HG03521 (cell line): ENCODE data around the gene TBX4.
"Not testable (repeated sequence)": the region's sequence is repeated elsewhere in the genome, so short reads cannot be mapped to it uniquely, and the experiment has no call there.

Experiments used
- ATAC-seq: cut with Tn5 transposase; IDR thresholded peaks from one replicate; pipeline ENCODE4 v1.9.1; 2021; ENCODE audit warnings: mild to moderate bottlenecking, moderate library complexity; ENCODE audit not compliant: unreplicated experiment

The TBX4 gene

GRCh38 chr17:61427567-61427966 lies 24.7 kb upstream of the TBX4 start:
- ATAC-seq: no peak

- ATAC-seq: no peak
These were observed 22.9 kb upstream of the TBX4 start for GRCh38 chr17:61429274-61429673.

GRCh38 chr17:61429831-61430230 lies 22.4 kb upstream of the TBX4 start:
- ATAC-seq: not testable (repeated sequence)

GRCh38 chr17:61431594-61432311 lies 20.5 kb upstream of the TBX4 start:
- no peak for ATAC-seq

- no peak for ATAC-seq
These were observed 15.9 kb upstream of the TBX4 start for GRCh38 chr17:61436273-61436672.

GRCh38 chr17:61436995-61437704 lies 15.1 kb upstream of the TBX4 start:
- ATAC-seq: no peak

GRCh38 chr17:61440697-61441096 lies 11.5 kb upstream of the TBX4 start:
- no peak for ATAC-seq

GRCh38 chr17:61441507-61441906 lies 10.7 kb upstream of the TBX4 start:
- ATAC-seq: not testable (repeated sequence)

GRCh38 chr17:61442136-61442775 lies 10.0 kb upstream of the TBX4 start:
- ATAC-seq: no peak

GRCh38 chr17:61442878-61443474 lies 9.2 kb upstream of the TBX4 start:
- no peak for ATAC-seq

GRCh38 chr17:61443475-61443882 lies 8.7 kb upstream of the TBX4 start:
- ATAC-seq: no peak

GRCh38 chr17:61444075-61444474 lies 8.1 kb upstream of the TBX4 start:
- no peak for ATAC-seq

- ATAC-seq: no peak
These were observed 7.4 kb upstream of the TBX4 start for GRCh38 chr17:61444831-61445230.

- no peak for ATAC-seq
These were observed 4.9 kb upstream of the TBX4 start for GRCh38 chr17:61447358-61447757.

- ATAC-seq: no peak
These were observed 4.2 kb upstream of the TBX4 start for GRCh38 chr17:61448042-61448441.

GRCh38 chr17:61449140-61449539 lies 3.1 kb upstream of the TBX4 start:
- ATAC-seq: not testable (repeated sequence)

- no peak for ATAC-seq
These were observed 2.2 kb upstream of the TBX4 start for GRCh38 chr17:61449707-61450640.

- ATAC-seq: no peak
These were observed 1.3 kb upstream of the TBX4 start for GRCh38 chr17:61450641-61451537.

- ATAC-seq: no peak
These were observed 503 bp upstream of the TBX4 start for GRCh38 chr17:61451538-61452300.
